GM18505 (cell line): ENCODE results near the gene TNFSF13B.

Experiments used
- ATAC-seq: cut with Tn5 transposase; IDR thresholded peaks from one replicate; pipeline ENCODE4 v1.9.1; 2021; ENCODE audit not compliant: unreplicated experiment
- POLR2A ChIP-seq: IDR thresholded peaks from 4 replicates; pipeline ENCODE4 v1.6.1; 2011; ENCODE audit warnings: borderline replicate concordance; ENCODE audit not compliant: insufficient read depth, insufficient read length; ENCODE audit errors: extremely low read depth

TNFSF13B gene

DNA sequence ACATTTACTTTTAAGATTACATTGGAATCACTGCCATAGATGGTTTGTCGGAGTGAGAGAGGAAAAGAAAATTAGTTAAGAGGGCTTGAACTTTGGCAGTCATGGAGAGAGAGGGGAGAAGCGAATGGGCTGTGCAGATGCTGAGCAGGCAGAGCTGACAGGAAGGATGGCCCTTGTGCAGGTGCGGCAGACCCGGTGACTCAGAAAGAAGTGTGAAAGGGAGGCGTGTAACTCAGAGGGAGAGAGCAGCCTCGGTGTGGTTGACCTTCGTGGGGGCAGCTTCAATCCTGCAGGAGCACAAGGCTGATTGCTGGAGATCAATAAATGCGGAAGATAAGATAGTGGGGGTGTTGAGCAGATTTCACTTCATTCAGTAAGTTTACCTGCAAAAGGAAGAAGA is 76.9 kb downstream of the TNFSF13B start:
- no peak for ATAC-seq
- TF ChIP-seq POLR2A, result no peak

- no peak for TF ChIP-seq POLR2A
- no peak for ATAC-seq
Observed at GRCh38 chr13:108349269-108349668, 79.8 kb downstream of the TNFSF13B start.

- no peak for TF ChIP-seq POLR2A
- ATAC-seq, result no peak
Observed at GRCh38 chr13:108350579-108350978, 81.1 kb downstream of the TNFSF13B start.

DNA sequence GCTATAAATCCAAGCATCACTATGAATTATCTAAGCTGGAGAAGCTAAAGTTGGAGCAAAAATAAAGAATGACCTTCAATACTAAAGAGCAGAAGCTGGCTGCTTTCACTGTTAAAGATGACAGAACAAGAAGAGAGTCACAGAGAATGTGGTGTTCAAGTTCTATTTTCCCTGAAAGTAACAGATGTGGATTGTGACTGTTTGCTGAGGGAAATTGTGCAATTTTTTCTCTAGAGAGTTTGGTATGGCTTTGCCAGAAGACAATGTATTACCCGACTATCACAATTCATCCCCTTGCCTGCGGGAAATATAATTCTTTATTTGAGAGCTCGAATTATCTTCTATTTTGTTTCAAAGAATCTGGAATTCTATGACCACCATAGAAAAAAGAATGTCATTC is 83.1 kb downstream of the TNFSF13B start:
- no peak for ATAC-seq
- TF ChIP-seq POLR2A, result no peak

DNA sequence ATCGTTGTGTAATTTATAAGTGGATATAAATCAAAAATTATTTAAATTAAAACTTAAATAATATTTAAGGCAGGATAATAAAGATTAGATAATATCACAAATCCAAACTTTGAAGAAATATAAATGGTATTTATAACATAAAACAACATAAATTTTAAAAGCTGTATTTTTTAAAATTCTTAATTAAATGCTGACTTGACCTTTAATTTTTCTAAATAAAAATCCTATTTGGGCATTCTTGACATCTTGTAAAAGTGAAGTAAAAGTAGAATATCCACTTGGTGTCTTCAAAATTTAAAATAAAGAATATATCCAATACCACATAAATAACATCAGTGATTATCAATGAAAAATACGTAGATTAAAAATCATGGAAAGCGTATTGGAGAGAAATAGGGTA is 87.7 kb downstream of the TNFSF13B start:
- no peak for ATAC-seq
- no peak for TF ChIP-seq POLR2A
